Mucosa of rectum (tissue), 2 donors: Measurements from ENCODE around the gene FAM156B.
"Not testable (repeated sequence)": the region's sequence is repeated elsewhere in the genome, so short reads cannot be mapped to it uniquely, and the experiment has no call there.

Experiments used
- H3K27ac ChIP-seq, 2 donors: one replicate each; pipeline ENCODE4 v1.7.0; 2013; ENCODE audit warnings: inconsistent platforms in 2 of 2, low read depth in 2 of 2, low read length in 2 of 2
- H3K27me3 ChIP-seq, 2 donors: one replicate each; pipeline ENCODE4 v1.7.0; 2013; ENCODE audit warnings: low read length in 2 of 2; ENCODE audit not compliant: control insufficient read depth in 2 of 2, insufficient read depth in 2 of 2
- H3K36me3 ChIP-seq, 2 donors: one replicate each; pipeline ENCODE4 v1.7.0; 2013; ENCODE audit warnings: low read length in 2 of 2; ENCODE audit not compliant: control insufficient read depth in 2 of 2, insufficient read depth in 2 of 2
- H3K4me1 ChIP-seq, 2 donors: one replicate each; pipeline ENCODE4 v1.7.0; 2013; ENCODE audit warnings: low read length in 2 of 2, mild to moderate bottlenecking in 1 of 2; ENCODE audit not compliant: control insufficient read depth in 2 of 2, insufficient read depth in 2 of 2
- H3K4me3 ChIP-seq, 2 donors: one replicate each; pipeline ENCODE4 v1.7.0; 2013; ENCODE audit warnings: low read length in 2 of 2
- H3K9ac ChIP-seq, 2 donors: one replicate each; pipeline ENCODE4 v1.7.0; 2013; ENCODE audit warnings: low read length in 2 of 2, low read depth in 1 of 2, mild to moderate bottlenecking in 1 of 2
- H3K9me3 ChIP-seq, 2 donors: one replicate each; pipeline ENCODE4 v1.7.0; 2013; ENCODE audit warnings: low read length in 2 of 2; ENCODE audit not compliant: control insufficient read depth in 2 of 2
- donor health status: healthy.
- donor health status: Normal muscosa, but diverticular disease.

Gene FAM156B

GRCh38 chrX:52923781-52924241 is 26.7 kb downstream of the FAM156B start:
- no peak overlapping the region for H3K27ac ChIP-seq
- H3K27me3 ChIP-seq = no peaks in the 10 kb centered on the region
- no peaks in the 10 kb centered on the region for H3K9me3 ChIP-seq
- H3K4me1 ChIP-seq = peaks cover 2% of the 10 kb centered on the region in 2 donors
- no peaks in the 10 kb centered on the region for H3K36me3 ChIP-seq
- no peak overlapping the region for H3K9ac ChIP-seq
- no peak overlapping the region for H3K4me3 ChIP-seq

- not testable (repeated sequence) for H3K36me3 ChIP-seq, H3K9me3 ChIP-seq, H3K4me3 ChIP-seq, H3K9ac ChIP-seq, H3K4me1 ChIP-seq, H3K27me3 ChIP-seq, H3K27ac ChIP-seq
Observed at GRCh38 chrX:52930214-52930613, 33.1 kb downstream of the FAM156B start.

- H3K9me3 ChIP-seq = no peaks in the 10 kb centered on the region
- H3K27ac ChIP-seq = no peak overlapping the region
- H3K36me3 ChIP-seq = no peaks in the 10 kb centered on the region
- H3K4me1 ChIP-seq = peaks cover 5 to 8% of the 10 kb centered on the region in 2 donors
- H3K9ac ChIP-seq = no peak overlapping the region
- H3K27me3 ChIP-seq = no peaks in the 10 kb centered on the region
- H3K4me3 ChIP-seq = no peak overlapping the region
Observed at GRCh38 chrX:52933213-52933612, 36.1 kb downstream of the FAM156B start.

- Histone ChIP-seq H3K27ac (peak overlapping the region; percentile 98), H3K9ac (peak overlapping the region; percentile 84 to 97), H3K9me3 (no peaks in the 10 kb centered on the region), H3K4me1 (peaks cover 5 to 8% of the 10 kb centered on the region in 2 donors), H3K36me3 (no peaks in the 10 kb centered on the region), H3K27me3 (no peaks in the 10 kb centered on the region), H3K4me3 (peak overlapping the region; percentile 96 to 98)
Observed at GRCh38 chrX:52933976-52934703, 37.0 kb downstream of the FAM156B start.

GRCh38 chrX:52934704-52935469 is 37.8 kb downstream of the FAM156B start:
- Histone ChIP-seq H3K36me3 (no peaks in the 10 kb centered on the region), H3K9me3 (no peaks in the 10 kb centered on the region), H3K27ac (peak overlapping the region; percentile 98), H3K9ac (peak overlapping the region; percentile 84 to 97), H3K27me3 (no peaks in the 10 kb centered on the region), H3K4me3 (peak overlapping the region; percentile 96 to 98), H3K4me1 (peaks cover 5 to 8% of the 10 kb centered on the region in 2 donors)

- H3K9ac ChIP-seq = peak overlapping the region; percentile 84 to 97
- H3K4me3 ChIP-seq = peak overlapping the region; percentile 96 to 98
- H3K36me3 ChIP-seq, H3K4me1 ChIP-seq, H3K27me3 ChIP-seq, H3K9me3 ChIP-seq: not testable (repeated sequence)
- peak overlapping the region; percentile 98 for H3K27ac ChIP-seq
Observed at GRCh38 chrX:52935470-52935784, 38.3 kb downstream of the FAM156B start.

GRCh38 chrX:52940704-52941103 is 43.6 kb downstream of the FAM156B start:
- H3K4me3 ChIP-seq, H3K9ac ChIP-seq, H3K36me3 ChIP-seq, H3K9me3 ChIP-seq, H3K27ac ChIP-seq, H3K27me3 ChIP-seq, H3K4me1 ChIP-seq: not testable (repeated sequence)

GRCh38 chrX:52941728-52942127 is 44.6 kb downstream of the FAM156B start:
- not testable (repeated sequence) for H3K36me3 ChIP-seq, H3K9ac ChIP-seq, H3K4me3 ChIP-seq, H3K27ac ChIP-seq, H3K27me3 ChIP-seq, H3K4me1 ChIP-seq, H3K9me3 ChIP-seq

- H3K36me3 ChIP-seq, H3K27ac ChIP-seq, H3K4me3 ChIP-seq: not testable (repeated sequence)
Observed at GRCh38 chrX:52945838-52946494, 48.8 kb downstream of the FAM156B start.

GRCh38 chrX:52947501-52947900 is 50.4 kb downstream of the FAM156B start:
- H3K4me3 ChIP-seq, H3K4me1 ChIP-seq: not testable (repeated sequence)

More at GRCh38 chrX:52945838-52946494, 48.8 kb downstream of the FAM156B start:
- H3K4me1 ChIP-seq, H3K9ac ChIP-seq, H3K27me3 ChIP-seq, H3K9me3 ChIP-seq: not testable (repeated sequence)

More at GRCh38 chrX:52947501-52947900, 50.4 kb downstream of the FAM156B start:
- H3K27ac ChIP-seq, H3K27me3 ChIP-seq, H3K36me3 ChIP-seq, H3K9ac ChIP-seq, H3K9me3 ChIP-seq: not testable (repeated sequence)
